GM12892 (cell line): ENCODE measurements around the gene EPB41L2. TPM values are rescaled to one million over a fixed set of nuclear protein-coding genes. Genes with fewer than 3 reads are reported as not detected.
"Not testable (repeated sequence)": the region's sequence is repeated elsewhere in the genome, so short reads cannot be mapped to it uniquely, and the experiment has no call there.

Experiments used
- DNase-seq: peaks from one replicate; pipeline ENCODE4 v3.0.0; 2011; ENCODE audit not compliant: insufficient read length
- FAIRE-seq: peaks from 2 replicates; lab custom pipeline; 2011; peaks lifted over from hg19 to GRCh38; lab: Jason Lieb, UNC
- POLR2A ChIP-seq: IDR thresholded peaks from 2 replicates; pipeline ENCODE4 v1.6.1; 2011; ENCODE audit warnings: low read depth, low read length, control low read depth
- POLR2AphosphoS5 ChIP-seq: IDR thresholded peaks from 2 replicates; pipeline ENCODE4 v1.6.1; 2011; ENCODE audit warnings: low read depth, low read length, control low read depth
- TAF1 ChIP-seq: IDR thresholded peaks from 2 replicates; pipeline ENCODE4 v1.6.1; 2011; ENCODE audit warnings: low read depth, mild to moderate bottlenecking, control low read depth, low read length, borderline replicate concordance
- polyA plus RNA-seq: library from polyadenylated mRNA; unstranded; fragments of >200 nt; gene quantifications from one replicate; pipeline ENCODE4 v1.2.1, GENCODE V29; 2012; ENCODE audit warnings: missing spikeins, inconsistent platforms; ENCODE audit not compliant: missing spikeins

The EPB41L2 gene
- polyA plus RNA-seq: 22.3 TPM

DNA sequence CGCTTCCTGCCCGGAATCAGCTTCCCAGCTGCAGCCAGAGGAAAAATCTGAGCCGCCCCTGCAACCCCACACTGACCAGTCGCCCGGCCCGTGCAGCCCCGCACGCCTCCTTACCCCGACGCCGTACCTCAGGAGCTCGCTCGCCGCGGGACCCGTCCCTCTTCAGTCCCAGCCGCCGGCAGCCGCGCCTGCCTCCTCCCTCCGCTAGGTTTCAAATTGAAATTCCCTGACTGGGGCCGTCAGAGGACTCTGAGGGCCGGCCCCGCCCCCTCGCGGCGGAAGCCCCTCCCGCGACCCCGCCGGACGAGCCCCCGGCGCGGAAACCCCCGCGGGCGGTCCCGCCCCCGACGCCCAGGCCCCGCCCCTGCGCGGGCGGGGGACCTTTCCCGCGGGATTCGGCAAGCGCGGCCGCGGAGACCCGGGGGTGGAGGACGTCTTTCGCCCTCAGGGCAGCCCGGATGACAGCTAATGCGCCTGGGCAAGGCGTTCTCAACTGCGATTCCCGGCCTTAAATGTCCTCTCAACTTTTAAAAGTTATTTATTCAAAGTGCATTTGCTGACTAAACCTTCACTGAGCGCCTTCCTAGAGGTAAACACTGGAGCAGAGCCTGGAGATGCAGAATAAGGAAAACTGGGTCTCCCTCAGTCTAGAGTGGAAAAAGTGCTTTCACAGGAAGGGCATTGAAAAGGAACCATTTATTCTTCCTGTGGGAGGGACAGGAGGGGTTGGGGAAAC is at the start of gene EPB41L2:
Gene EPB41L2, minus strand, starts transcription at position 218 of the 736 bp plus-strand sequence. CDS start 106,760 bp downstream, outside the sequence.
- FAIRE-seq (peak; percentile 89), DNase-seq (peak; percentile 56)
- TF ChIP-seq POLR2A (peak; percentile 67), TAF1 (peak; percentile 49; the same call in 1 of the 2 replicates), POLR2AphosphoS5 (peak; percentile 37; the same call in 1 of the 2 replicates)

DNA sequence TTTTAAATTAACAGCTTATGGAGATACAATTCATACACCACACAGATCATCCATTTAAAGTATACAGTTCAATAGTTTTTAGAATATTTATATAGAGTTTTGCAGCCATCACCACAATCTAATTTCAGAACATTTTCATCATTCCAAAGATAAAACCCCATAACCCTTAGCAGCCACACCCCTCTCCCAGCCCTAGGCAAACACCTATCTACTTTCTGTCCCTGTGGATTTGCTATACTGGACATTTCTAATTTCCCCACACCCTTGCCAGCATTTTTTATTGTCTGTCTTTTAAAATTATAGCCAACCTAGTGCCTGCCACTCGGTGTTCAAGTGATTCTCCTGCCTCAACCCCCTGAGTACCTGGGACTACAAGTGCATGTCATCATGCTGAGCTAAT is 49.2 kb upstream of the EPB41L2 start:
- DNase-seq (no peak), FAIRE-seq (no peak)
- TF ChIP-seq TAF1 (no peak), POLR2A (no peak)

DNA sequence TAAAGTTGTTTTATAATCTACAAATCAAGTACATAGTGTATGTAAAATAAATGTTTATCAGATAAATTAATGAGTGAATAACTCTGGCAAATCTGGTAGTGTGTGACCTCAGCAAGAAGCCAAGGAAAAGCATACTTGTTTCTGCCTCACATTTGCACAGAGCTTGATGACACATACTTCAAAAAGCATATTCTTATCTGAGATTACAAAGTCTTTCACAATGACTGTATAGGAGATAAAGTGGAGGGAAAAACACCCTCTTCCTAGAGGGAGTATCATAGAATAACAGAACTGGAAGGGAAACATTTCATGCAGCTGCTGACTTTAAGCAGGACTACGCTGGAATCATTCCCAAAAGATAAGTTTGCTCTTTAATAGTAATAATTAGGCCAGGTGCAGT is 44.1 kb upstream of the EPB41L2 start:
- TF ChIP-seq POLR2AphosphoS5: no peak
- no peak for TF ChIP-seq POLR2A
- no peak for TF ChIP-seq TAF1
- no peak for FAIRE-seq
- no peak for DNase-seq

DNA sequence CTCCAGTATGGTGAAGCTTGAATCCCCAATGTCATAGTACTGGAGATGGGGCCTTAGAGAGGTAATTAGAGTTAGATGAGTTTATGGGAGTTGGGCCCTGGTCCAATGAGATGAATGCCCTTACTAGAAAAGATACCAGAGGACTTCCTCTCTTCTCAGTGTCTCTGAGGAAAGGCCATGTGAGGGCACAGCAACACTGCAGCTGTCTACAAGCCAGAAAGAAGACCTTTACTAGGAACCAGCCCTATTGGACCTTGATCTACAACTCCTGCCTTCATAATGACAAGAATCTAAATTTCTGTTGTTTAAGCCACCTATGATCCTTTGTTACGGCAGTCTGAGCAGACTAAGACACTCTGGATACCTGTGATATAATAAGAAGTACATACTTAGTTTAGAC is 40.9 kb upstream of the EPB41L2 start:
- TF ChIP-seq POLR2AphosphoS5 (no peak), POLR2A (no peak), TAF1 (no peak)
- DNase-seq: no peak
- FAIRE-seq: no peak

DNA sequence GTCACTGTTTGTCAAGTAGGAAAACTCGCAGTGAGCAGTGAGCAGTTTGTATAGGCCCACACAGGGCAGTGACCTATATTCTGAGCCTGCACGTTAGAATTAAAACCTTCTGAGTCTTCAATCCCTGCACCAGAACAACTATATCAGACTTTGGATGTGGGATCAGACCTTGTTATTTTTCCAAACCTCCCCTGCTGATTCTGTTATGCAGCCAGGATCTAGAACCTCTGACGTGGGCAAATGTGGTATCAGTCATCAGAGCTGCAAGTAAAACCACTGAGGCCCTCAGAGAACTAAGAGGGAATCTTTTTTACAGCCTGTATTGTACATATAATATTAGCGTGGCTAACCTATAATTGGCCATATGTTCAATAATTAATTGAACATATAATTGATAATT is 40.3 kb upstream of the EPB41L2 start:
- DNase-seq: no peak
- no peak for FAIRE-seq
- TF ChIP-seq POLR2AphosphoS5: no peak
- no peak for TF ChIP-seq TAF1
- no peak for TF ChIP-seq POLR2A

DNA sequence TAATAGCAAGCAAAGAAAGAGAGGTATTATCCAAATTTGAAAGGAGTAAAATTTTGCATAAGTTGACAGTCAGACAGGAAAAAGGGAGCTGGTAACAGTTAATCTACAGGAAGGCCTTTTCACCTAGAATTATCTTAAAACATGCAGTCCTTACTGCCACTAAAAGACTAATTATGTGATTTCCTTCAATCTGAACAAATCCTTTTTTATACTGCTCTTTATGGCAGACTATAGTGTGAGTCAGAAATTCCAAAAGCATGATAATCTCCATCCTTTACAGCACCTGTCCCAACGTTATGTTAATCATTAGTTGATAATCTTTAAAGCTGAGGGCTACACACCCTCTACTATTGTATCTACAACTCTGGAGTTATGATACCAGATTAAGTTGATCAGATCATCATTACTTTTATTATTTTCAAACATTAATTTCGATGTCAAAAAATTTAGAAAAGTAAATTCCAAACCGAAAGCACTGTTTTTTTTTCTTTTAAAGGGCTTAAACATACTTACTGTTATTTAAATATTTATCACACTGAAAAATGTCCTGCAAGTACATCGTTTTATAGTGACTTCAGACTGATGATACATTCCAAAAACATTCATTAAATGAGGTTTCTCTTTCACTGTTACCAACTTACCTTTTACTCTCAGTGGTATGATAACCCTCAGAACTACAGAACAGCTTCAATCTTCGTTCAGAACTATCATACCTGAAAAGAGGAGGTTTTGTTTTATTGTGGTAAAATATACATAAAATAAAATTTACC is 39.1 kb upstream of the EPB41L2 start:
- FAIRE-seq: no peak
- TF ChIP-seq POLR2A (no peak), TAF1 (no peak), POLR2AphosphoS5 (no peak)
- no peak for DNase-seq

DNA sequence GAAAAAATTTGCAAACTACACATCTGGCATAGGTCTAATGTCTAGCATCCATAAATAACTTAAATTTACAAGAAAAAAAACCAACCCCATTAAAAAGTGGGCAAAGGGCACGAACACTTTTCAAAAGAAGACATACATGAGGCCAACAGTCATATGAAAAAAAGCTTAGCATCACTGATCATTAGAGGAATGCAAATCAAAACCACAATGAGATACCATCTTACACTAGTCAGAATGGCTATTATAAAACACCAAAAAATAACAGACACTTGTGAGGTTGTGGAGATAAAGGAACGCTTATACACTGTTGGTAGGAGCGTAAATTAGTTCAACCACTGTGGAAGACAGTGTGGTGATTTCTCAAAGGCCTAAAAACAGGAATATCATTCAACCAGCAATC is 33.7 kb upstream of the EPB41L2 start:
- FAIRE-seq: no peak
- TF ChIP-seq POLR2AphosphoS5 (no peak), POLR2A (no peak), TAF1 (no peak)
- DNase-seq: no peak

DNA sequence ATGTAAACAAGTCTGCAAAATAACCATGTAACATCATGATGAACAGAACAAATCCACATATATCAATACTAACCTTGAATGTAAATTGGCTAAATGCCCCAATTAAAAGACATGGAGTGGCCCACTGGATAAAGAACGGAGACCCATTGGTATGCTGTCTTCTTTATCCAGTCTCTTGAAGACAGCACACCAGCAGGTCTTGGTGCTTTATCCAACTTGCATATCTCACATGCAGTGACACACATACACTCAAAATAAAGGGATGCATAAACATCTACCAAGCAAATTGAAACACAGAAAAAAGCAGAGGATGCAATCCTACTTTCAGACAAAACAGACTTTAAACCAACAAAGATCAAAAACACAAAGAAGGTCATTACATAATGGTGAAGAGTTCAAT is 30.3 kb upstream of the EPB41L2 start:
- no peak for TF ChIP-seq POLR2A
- no peak for TF ChIP-seq POLR2AphosphoS5
- TF ChIP-seq TAF1: no peak
- FAIRE-seq (no peak), DNase-seq (no peak)

DNA sequence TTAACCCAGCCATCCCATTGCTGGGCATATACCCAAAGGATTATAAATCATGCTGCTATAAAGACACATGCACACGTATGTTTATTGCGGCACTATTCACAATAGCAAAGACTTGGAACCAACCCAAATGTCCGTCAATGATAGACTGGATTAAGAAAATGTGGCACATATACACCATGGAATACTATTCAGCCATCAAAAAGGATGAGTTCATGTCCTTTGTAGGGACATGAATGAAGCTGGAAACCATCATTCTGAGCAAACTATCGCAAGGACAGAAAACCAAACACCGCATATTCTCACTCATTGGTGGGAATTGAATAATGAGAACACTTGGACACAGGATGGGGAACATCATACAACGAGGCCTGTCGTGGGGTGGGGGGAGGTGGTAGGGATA is 28.9 kb upstream of the EPB41L2 start:
- DNase-seq, FAIRE-seq: not testable (repeated sequence)

DNA sequence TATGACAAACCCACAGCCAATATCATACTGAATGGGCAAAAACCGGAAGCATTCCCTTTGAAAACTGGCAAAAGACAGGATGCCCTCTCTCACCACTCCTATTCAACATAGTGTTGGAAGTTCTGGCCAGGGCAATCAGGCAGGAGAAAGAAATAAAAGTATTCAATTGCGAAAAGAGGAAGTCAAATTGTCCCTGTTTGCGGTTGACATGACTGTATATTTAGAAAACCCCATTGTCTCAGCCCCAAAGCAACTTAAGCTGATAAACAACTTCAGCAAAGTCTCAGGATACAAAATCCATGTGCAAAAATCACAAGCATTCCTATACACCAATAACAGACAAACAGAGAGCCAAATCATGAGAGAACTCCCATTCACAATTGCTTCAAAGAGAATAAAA is 27.3 kb upstream of the EPB41L2 start:
- not testable (repeated sequence) for DNase-seq, FAIRE-seq

DNA sequence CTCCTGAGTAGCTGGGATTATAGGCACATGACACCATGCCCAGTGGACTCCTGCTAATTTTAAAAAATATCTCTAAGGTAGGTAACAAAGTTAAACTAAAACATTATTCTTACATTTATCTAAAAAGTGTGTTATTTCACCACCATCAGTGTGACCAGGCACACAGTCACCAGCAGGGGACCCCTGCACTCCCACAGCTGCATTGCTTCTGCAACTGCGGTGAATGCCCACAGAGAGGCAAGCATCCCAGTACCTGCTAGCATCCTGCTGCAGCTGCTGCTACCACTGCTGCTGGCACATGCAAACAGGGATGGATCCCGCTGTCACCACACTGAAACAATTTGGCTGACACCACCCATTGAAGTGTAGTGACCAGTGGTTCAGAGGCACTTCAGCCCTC is 21.9 kb upstream of the EPB41L2 start:
- FAIRE-seq (no peak), DNase-seq (no peak)
- TF ChIP-seq POLR2A (no peak), POLR2AphosphoS5 (no peak), TAF1 (no peak)

DNA sequence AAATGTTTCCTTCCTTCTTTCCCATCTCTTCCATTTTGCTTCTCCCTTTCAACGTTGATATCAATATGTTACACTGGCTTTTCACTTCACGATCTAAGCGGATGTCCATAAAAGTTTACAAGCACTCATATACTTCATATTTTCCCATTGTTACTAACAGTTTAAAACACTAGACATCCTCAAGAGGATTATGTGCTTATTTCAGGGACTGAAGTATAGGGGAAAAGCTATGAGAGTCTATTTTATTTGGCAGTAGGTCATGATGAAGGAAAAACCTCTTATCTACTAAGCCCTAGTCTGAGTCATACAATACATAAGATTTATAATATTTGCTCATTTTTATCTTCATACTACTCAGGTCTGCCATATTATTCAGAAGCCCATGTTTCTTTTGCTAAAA is 20.6 kb upstream of the EPB41L2 start:
- FAIRE-seq (no peak), DNase-seq (no peak)
- TF ChIP-seq TAF1: no peak
- no peak for TF ChIP-seq POLR2AphosphoS5
- no peak for TF ChIP-seq POLR2A

DNA sequence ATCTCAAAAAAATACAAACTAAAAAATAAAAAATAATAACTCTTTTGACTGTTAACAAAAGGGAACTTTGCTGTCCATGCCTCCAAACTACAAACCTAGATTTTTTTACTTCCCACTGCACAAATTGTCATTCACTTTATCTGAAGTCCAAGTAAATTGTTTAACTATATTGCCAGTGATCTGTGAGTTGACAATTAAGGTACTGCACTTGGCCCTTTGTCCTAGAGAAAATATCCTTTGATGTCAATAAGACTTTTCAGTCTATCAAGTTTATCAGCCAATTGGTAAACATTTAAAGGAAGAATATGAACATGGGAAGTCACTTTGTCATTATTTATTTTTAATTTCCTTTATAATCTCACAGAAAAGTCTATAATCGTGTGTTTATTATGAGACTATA is 19.3 kb upstream of the EPB41L2 start:
- FAIRE-seq: no peak
- no peak for TF ChIP-seq TAF1
- no peak for TF ChIP-seq POLR2AphosphoS5
- no peak for TF ChIP-seq POLR2A
- no peak for DNase-seq
